ENCODE results near the gene PRDM12.
A peak's percentile ranks its signal among the peaks of the same experiment; 100 is the strongest.
"Not testable (repeated sequence)": the region's sequence is repeated elsewhere in the genome, so short reads cannot be mapped to it uniquely, and the experiment has no call there.

Gene PRDM12

GRCh38 chr9:130682421-130683121, 18.2 kb downstream of the PRDM12 start:
- peak; percentile 90 for TF ChIP-seq CTCF (IDR thresholded peaks at IDR 0.05; ENCODE audit: low read depth, low read length)
- DNase-seq (ENCODE audit: extremely low read depth, low read depth), result peak; percentile 36

- TF ChIP-seq CTCF (IDR thresholded peaks at IDR 0.05; ENCODE audit: low read depth, low read length), result no peak
Measured at GRCh38 chr9:130685104-130685503, 20.7 kb downstream of the PRDM12 start.

GRCh38 chr9:130685945-130686344, 21.6 kb downstream of the PRDM12 start:
- DNase-seq (ENCODE audit: extremely low read depth, low read depth), result not testable (repeated sequence)

More at GRCh38 chr9:130685104-130685503, 20.7 kb downstream of the PRDM12 start:
- no peak for DNase-seq (ENCODE audit: extremely low read depth, low read depth)

- no peak for TF ChIP-seq CTCF (IDR thresholded peaks at IDR 0.05; ENCODE audit: low read depth, low read length)
- DNase-seq (ENCODE audit: extremely low read depth, low read depth), result no peak
Measured at GRCh38 chr9:130687615-130688014, 23.2 kb downstream of the PRDM12 start.

GRCh38 chr9:130688072-130688471, 23.7 kb downstream of the PRDM12 start:
- DNase-seq (ENCODE audit: extremely low read depth, low read depth), result no peak
- TF ChIP-seq CTCF (IDR thresholded peaks at IDR 0.05; ENCODE audit: low read depth, low read length), result no peak

- no peak for DNase-seq (ENCODE audit: extremely low read depth, low read depth)
- no peak for TF ChIP-seq CTCF (IDR thresholded peaks at IDR 0.05; ENCODE audit: low read depth, low read length)
Measured at GRCh38 chr9:130689572-130689936, 25.2 kb downstream of the PRDM12 start.

GRCh38 chr9:130689937-130690700, 25.7 kb downstream of the PRDM12 start:
- peak; percentile 89 for DNase-seq (ENCODE audit: extremely low read depth, low read depth)
- no peak for TF ChIP-seq CTCF (IDR thresholded peaks at IDR 0.05; ENCODE audit: low read depth, low read length)
